Activated T-cell treated with anti-CD3 and anti-CD28 coated beads, Interleukin-2, amount 50 U/mL, for 72 hours (primary cell): ENCODE results near the gene PMEPA1. TPM values are rescaled to one million over a fixed set of nuclear protein-coding genes. Genes with fewer than 3 reads are reported as not detected.

ENCODE experiments used
- ATAC-seq, 2 donors: fragments of 150-1000 bp; cut with Tn5 transposase; replicated peaks in 1 of 2; 2 replicates each; pipeline ENCODE4 v1.10.0; 2021; ENCODE audit warnings: moderate library complexity in 2 of 2, mild to moderate bottlenecking in 1 of 2
- DNase-seq, 2 donors: peaks; one replicate each; pipeline ENCODE4 v3.0.0; 2021 to 2022; ENCODE audit warnings: mixed read lengths in 1 of 2
- H3K27ac Mint-ChIP-seq: one replicate; pipeline ENCODE4 v1.8.0; 2022; ENCODE audit warnings: mild to moderate bottlenecking, moderate library complexity, mixed read lengths
- H3K27me3 Mint-ChIP-seq: one replicate; pipeline ENCODE4 v1.8.0; 2022; ENCODE audit warnings: low read depth, mixed read lengths
- H3K36me3 Mint-ChIP-seq, 2 donors: one replicate each; pipeline ENCODE4 v1.8.0; 2022; ENCODE audit warnings: mixed read lengths in 2 of 2, mild to moderate bottlenecking in 1 of 2; ENCODE audit not compliant: insufficient read depth in 2 of 2
- H3K4me1 Mint-ChIP-seq: one replicate; pipeline ENCODE4 v1.8.0; 2022; ENCODE audit warnings: low read depth, mixed read lengths
- H3K4me3 Mint-ChIP-seq, 2 donors: one replicate each; pipeline ENCODE4 v1.8.0; 2022; ENCODE audit warnings: mild to moderate bottlenecking in 2 of 2, mixed read lengths in 2 of 2, moderate library complexity in 2 of 2
- H3K9me3 Mint-ChIP-seq, 2 donors: one replicate each; pipeline ENCODE4 v1.8.0; 2022; ENCODE audit warnings: mixed read lengths in 2 of 2
- total RNA-seq, 2 donors: library from RNA; stranded (reverse); gene quantifications; one replicate each; pipeline ENCODE4 v1.2.3, GENCODE V29; 2022

The PMEPA1 gene
- total RNA-seq, 2 donors from 2014 or later = 4.3 to 4.6 TPM

DNA sequence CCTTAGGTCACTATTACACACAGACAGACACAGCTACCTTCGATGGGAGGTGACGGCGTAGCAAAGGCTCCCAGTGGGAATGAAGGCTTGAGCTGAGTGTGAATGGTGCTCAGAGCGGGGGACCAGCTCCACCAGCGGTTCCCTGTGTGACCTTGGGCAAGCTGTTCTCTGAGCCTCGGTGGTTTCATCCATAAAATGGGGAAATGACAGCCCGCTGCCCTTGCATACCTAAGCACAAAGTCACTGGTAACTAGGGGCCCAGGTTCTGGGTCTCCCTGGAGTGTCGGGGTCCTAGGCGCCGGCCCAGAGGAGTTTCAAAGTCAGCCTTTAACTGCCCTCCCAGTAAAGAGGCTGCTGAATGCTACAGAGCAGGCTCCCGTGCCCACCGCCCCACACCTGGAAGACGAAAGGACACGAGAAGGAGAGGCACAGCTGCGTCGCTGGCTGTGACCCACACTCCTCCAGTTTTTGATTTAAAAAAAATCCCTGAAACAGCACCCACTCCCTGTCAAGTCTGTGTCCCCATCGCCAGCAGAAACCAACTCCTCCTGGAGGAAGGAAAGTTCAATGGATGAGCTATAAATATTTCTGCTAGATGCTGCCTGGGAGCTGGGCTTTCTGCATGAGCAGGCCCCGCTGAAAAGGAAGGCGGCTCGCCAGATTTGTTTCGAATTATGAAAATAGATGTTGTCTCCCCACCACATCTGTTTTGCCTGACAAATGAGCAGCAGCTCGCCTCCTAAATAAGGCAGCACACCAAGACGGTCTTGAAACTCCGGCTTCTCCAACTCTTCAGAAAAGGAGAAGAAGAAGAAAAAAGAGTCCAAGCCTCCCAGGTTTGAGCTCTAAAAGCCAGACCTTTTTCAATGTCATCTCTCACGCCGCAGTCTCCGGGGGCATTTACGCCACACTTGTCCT lies 27.4 kb downstream of the PMEPA1 start:
- DNase-seq (no peak), ATAC-seq (no peak)
- H3K27ac Mint-ChIP-seq = no peak overlapping the region
- H3K4me1 Mint-ChIP-seq = peaks cover 24% of the 10 kb centered on the region
- H3K4me3 Mint-ChIP-seq = peak overlapping the region in 1 of 2 donors; percentile 44
- H3K27me3 Mint-ChIP-seq = peaks cover 16% of the 10 kb centered on the region
- H3K36me3 Mint-ChIP-seq = no peaks in the 10 kb centered on the region
- H3K9me3 Mint-ChIP-seq = no peaks in the 10 kb centered on the region

GRCh38 chr20:57680934-57681914 lies 28.6 kb downstream of the PMEPA1 start:
- no peaks in the 10 kb centered on the region for H3K36me3 Mint-ChIP-seq
- no peak overlapping the region for H3K27ac Mint-ChIP-seq
- H3K4me1 Mint-ChIP-seq = peaks cover 31% of the 10 kb centered on the region
- no peaks in the 10 kb centered on the region for H3K9me3 Mint-ChIP-seq
- peaks cover 23% of the 10 kb centered on the region for H3K27me3 Mint-ChIP-seq
- DNase-seq (peak; percentile 40 to 42), ATAC-seq (peak; percentile 77 to 90)
- peak overlapping the region; percentile 6 to 44 for H3K4me3 Mint-ChIP-seq

DNA sequence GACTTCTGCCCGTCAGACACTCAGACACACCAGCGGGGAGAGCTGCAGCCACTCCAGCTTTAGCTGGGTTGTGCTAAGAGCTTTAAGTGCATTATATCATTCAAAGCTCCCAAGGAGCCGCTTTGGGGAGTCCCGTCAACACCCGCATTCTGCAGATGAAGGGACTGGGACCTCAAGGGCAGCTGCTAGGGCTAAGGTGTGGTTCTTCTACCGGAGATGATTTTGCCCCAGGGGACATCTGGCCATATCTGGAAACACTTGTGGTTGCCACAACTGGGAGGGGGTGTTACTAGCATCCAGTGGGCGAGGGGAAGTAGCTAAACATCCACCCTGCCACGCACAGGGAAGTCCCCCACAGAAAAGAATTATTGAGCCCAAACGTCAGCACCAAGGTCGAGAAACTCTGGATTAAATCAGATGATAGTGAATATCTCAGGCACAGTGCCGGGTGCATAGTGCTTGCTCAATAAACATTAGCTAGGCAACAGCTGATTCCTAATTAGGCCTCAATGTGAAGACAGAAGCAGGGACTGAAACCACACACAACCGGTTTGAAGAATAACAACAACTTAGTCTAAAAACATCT lies 29.6 kb downstream of the PMEPA1 start:
- no peak for DNase-seq
- H3K9me3 Mint-ChIP-seq = no peaks in the 10 kb centered on the region
- H3K27me3 Mint-ChIP-seq = peaks cover 23% of the 10 kb centered on the region
- no peak for ATAC-seq
- H3K27ac Mint-ChIP-seq = no peak overlapping the region
- no peaks in the 10 kb centered on the region for H3K36me3 Mint-ChIP-seq
- H3K4me1 Mint-ChIP-seq = peaks cover 31% of the 10 kb centered on the region
- H3K4me3 Mint-ChIP-seq = no peak overlapping the region

GRCh38 chr20:57679113-57679512 lies 30.7 kb downstream of the PMEPA1 start:
- Mint-ChIP-seq H3K36me3 (no peaks in the 10 kb centered on the region), H3K9me3 (no peaks in the 10 kb centered on the region), H3K27me3 (peaks cover 23% of the 10 kb centered on the region), H3K4me1 (peaks cover 31% of the 10 kb centered on the region), H3K4me3 (no peak overlapping the region), H3K27ac (no peak overlapping the region)
- DNase-seq (no peak), ATAC-seq (no peak)

- no peak for DNase-seq
- no peak overlapping the region for H3K4me3 Mint-ChIP-seq
- no peaks in the 10 kb centered on the region for H3K36me3 Mint-ChIP-seq
- H3K27ac Mint-ChIP-seq = no peak overlapping the region
- peaks cover 31% of the 10 kb centered on the region for H3K4me1 Mint-ChIP-seq
- H3K27me3 Mint-ChIP-seq = peaks cover 23% of the 10 kb centered on the region
- no peak for ATAC-seq
- no peaks in the 10 kb centered on the region for H3K9me3 Mint-ChIP-seq
These were observed 31.5 kb downstream of the PMEPA1 start for GRCh38 chr20:57678340-57678739.

DNA sequence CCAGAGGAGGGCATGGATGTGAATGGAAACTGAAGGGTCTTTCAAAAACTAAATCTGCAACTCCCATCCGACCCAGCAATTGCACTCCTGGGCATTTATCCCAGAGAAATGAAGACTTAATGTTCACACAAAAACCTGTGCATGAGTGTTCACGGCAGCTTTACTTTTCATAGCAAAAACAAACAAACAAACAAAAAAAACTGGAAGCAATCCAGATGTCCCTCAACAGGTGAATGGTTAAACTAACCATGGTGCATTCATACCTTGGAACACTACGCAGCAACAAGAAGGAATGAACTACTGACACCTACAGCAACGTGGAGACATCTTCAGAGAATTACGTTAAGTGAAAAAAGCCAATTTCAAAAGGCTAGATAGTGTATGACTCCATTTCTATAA lies 32.2 kb downstream of the PMEPA1 start:
- Mint-ChIP-seq H3K36me3 (no peaks in the 10 kb centered on the region), H3K4me1 (peaks cover 31% of the 10 kb centered on the region), H3K27me3 (peaks cover 23% of the 10 kb centered on the region), H3K4me3 (no peak overlapping the region), H3K9me3 (no peaks in the 10 kb centered on the region), H3K27ac (no peak overlapping the region)
- no peak for DNase-seq
- ATAC-seq = no peak

DNA sequence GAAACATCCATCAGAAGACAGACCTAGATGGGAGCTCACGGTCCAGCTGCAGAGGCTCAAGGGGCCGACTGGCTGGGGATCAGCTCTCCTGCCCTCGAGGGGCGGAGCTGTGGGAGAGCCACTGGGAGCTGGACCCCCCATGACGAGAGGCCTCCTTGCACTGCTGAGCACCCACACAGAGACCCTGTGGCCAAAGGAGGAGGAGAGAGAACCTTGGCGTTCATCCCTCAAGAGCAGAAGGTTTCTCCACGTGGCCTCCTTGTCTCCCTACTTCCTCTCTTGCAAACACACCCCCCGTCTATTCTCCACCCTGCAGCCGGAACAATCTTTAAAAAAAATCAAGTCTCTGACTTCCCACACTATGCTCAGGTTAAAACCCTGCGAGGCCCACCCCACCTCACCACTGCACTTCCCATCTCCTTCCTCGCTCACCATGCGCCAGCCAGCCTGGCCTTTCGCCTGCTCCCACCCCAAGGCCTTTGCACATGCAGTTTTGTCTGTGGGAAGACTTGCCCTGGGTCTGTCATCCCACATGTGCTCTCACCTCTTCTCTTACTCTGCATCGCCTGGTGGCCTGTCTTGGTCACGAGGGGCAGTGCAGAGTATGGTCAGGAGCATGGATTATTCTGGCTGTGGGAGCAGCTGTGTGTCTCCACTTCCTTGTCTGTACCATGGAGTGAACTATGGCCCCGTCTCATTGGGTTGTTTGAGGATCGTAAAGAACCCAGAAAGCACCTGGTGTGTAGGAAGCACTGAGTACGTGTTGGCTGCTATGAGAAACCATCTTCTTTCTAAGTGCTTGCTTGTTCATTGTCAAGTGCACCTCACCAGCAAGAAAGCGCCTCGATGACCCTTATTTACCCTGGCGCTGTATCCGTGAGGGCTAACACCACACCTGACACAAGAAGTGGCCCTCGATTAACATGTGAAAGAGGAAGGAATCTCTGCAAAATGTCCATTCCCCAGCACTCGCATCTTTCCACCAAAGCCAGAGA lies 32.9 kb downstream of the PMEPA1 start:
- ATAC-seq = no peak
- H3K9me3 Mint-ChIP-seq = no peaks in the 10 kb centered on the region

GRCh38 chr20:57675773-57676172 lies 34.0 kb downstream of the PMEPA1 start:
- H3K4me3 Mint-ChIP-seq = no peak overlapping the region
- H3K27me3 Mint-ChIP-seq = peaks cover 16% of the 10 kb centered on the region
- H3K9me3 Mint-ChIP-seq = no peaks in the 10 kb centered on the region
- no peak overlapping the region for H3K27ac Mint-ChIP-seq
- DNase-seq = no peak
- H3K4me1 Mint-ChIP-seq = peaks cover 22% of the 10 kb centered on the region
- ATAC-seq = no peak
- no peaks in the 10 kb centered on the region for H3K36me3 Mint-ChIP-seq

More for the DNA sequence above, 32.9 kb downstream of the PMEPA1 start:
- no peaks in the 10 kb centered on the region for H3K36me3 Mint-ChIP-seq
- peaks cover 21% of the 10 kb centered on the region for H3K27me3 Mint-ChIP-seq
- no peak for DNase-seq
- no peak overlapping the region for H3K27ac Mint-ChIP-seq
- peaks cover 32% of the 10 kb centered on the region for H3K4me1 Mint-ChIP-seq
- H3K4me3 Mint-ChIP-seq = no peak overlapping the region

DNA sequence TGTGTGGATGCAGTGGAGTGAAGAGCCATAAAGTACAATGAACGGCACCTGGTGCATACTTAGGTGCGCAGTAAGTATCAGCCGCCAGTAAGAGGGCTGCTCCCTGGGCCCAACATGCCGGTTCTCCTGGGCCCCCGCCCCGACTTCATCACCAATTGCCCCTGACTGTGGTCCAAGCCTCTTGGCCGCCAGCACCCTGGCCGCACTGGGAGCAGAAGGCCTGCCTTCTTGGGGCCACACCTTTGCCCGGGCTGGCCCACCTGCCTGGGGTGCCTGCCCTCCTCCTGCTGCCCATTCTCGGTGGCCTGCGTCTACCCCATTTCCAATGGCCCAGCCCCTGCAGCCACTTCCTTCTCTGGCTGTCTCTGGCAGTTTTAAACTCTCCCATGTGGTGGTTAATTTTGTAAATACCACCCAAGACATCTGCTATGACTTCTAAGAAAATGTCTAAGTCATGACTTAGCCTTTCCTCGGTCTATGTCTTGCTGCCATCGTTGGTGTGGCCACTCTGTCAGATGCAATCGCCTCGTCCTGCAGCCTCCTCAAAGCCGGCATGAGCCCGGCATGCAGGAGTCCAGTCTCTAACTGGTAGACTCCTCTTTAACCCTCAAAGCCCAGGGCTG lies 36.8 kb downstream of the PMEPA1 start:
- Mint-ChIP-seq H3K36me3 (no peaks in the 10 kb centered on the region), H3K4me1 (peaks cover 11% of the 10 kb centered on the region), H3K27me3 (peaks cover 13% of the 10 kb centered on the region), H3K27ac (no peak overlapping the region), H3K9me3 (no peaks in the 10 kb centered on the region), H3K4me3 (no peak overlapping the region)
- ATAC-seq (no peak), DNase-seq (no peak)

- H3K4me3 Mint-ChIP-seq = no peak overlapping the region
- ATAC-seq = no peak
These were observed 37.7 kb downstream of the PMEPA1 start for GRCh38 chr20:57672164-57672563.

DNA sequence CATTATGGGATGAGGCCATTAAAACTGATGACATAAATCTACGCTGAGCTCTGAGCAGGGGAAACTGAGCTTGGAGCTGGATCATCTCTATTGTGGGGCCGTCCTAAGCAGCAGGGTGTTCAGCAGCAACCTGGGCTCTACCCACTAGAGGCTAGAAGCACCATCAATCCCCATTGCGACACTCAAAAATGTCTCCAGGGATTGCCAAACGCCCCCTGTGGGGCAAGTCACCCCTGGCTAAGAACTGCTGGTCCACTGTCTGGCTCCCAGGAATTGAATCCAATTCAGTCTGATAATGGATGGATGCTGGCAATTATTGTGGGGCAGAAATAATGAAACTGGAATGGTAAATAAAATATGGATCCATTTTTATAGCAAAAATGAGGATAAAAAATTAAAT lies 38.2 kb downstream of the PMEPA1 start:
- Mint-ChIP-seq H3K36me3 (no peaks in the 10 kb centered on the region), H3K27ac (no peak overlapping the region), H3K27me3 (no peaks in the 10 kb centered on the region), H3K4me3 (no peak overlapping the region), H3K4me1 (peaks cover 6% of the 10 kb centered on the region), H3K9me3 (no peaks in the 10 kb centered on the region)
- no peak for DNase-seq
- ATAC-seq = no peak

More at GRCh38 chr20:57672164-57672563, 37.7 kb downstream of the PMEPA1 start:
- Mint-ChIP-seq H3K9me3 (no peaks in the 10 kb centered on the region), H3K27me3 (peaks cover 4% of the 10 kb centered on the region), H3K36me3 (no peaks in the 10 kb centered on the region), H3K4me1 (peaks cover 11% of the 10 kb centered on the region), H3K27ac (no peak overlapping the region)
- DNase-seq = no peak

DNA sequence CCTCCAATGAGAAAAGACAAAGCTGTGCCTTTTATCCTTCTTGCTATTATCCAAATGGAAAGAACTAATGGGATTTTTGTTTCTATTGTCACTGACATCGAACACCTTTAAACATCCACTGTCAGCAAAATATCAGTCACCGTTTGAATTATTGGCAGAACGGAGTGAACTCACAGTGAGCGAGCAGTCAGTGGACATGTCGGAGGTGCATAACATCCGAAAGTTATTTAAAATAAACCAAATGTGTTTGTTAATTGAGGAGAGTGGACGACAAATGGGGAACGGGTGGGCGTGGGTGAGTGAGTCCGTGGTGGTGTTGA lies 38.8 kb downstream of the PMEPA1 start:
- DNase-seq (no peak), ATAC-seq (no peak)
- no peaks in the 10 kb centered on the region for H3K36me3 Mint-ChIP-seq
- no peaks in the 10 kb centered on the region for H3K9me3 Mint-ChIP-seq
- no peaks in the 10 kb centered on the region for H3K27me3 Mint-ChIP-seq
- H3K4me3 Mint-ChIP-seq = no peak overlapping the region
- peaks cover 4% of the 10 kb centered on the region for H3K4me1 Mint-ChIP-seq
- H3K27ac Mint-ChIP-seq = no peak overlapping the region
